PC-9 (cell line): ENCODE measurements around the gene CEP162. TPM values are rescaled to one million over a fixed set of nuclear protein-coding genes. Genes with fewer than 3 reads are reported as not detected.
"Not testable (repeated sequence)": the region's sequence is repeated elsewhere in the genome, so short reads cannot be mapped to it uniquely, and the experiment has no call there.

Experiments
- BruUV-seq: library from RNA; stranded (reverse); fragments of 400-500 nt; replicated peaks from 2 replicates; lab custom pipeline; 2021; lab: Mats Ljungman, UMichigan
- CTCF ChIA-PET: fragments of 300-600 bp; sonication (Branson Sonifier 250); formaldehyde crosslinking; loops from one replicate; lab custom pipeline; 2022; ENCODE audit warnings: antibody characterized with exemption; lab: Charles Lee
- POLR2A ChIA-PET: fragments of 300-600 bp; sonication (Branson Sonifier 250); formaldehyde crosslinking; loops from one replicate; lab custom pipeline; 2022; ENCODE audit warnings: antibody characterized with exemption; ENCODE audit not compliant: unreplicated experiment; lab: Charles Lee
- DNase-seq, 2 experiments: peaks; one replicate each; pipeline versions ENCODE4 v3.0.0 to v3.0.0-alpha.2; 2015 to 2022; ENCODE audit warnings: mixed read lengths in 1 of 2
- H2AFZ ChIP-seq: fragments of 200-600 bp; sonication (generic); 2 replicates; pipeline ENCODE4 v1.8.1; 2017; ENCODE audit warnings: antibody characterized with exemption
- H3F3A ChIP-seq: fragments of 200-600 bp; sonication (generic); 2 replicates; pipeline ENCODE4 v1.8.1; 2017; ENCODE audit warnings: antibody characterized with exemption, mild to moderate bottlenecking, low read depth; ENCODE audit not compliant: insufficient read depth
- H3K27ac ChIP-seq: fragments of 200-600 bp; sonication (generic); 2 replicates; pipeline ENCODE4 v1.6.1; 2016; ENCODE audit warnings: mixed run types
- H3K27me3 ChIP-seq: fragments of 200-600 bp; sonication (generic); 2 replicates; pipeline ENCODE4 v1.6.1; 2016; ENCODE audit warnings: low read depth, mixed run types; ENCODE audit not compliant: insufficient read depth
- H3K36me3 ChIP-seq: fragments of 200-600 bp; sonication (generic); 2 replicates; pipeline ENCODE4 v1.6.1; 2016; ENCODE audit warnings: low read depth, mixed run types
- H3K4me1 ChIP-seq: fragments of 200-600 bp; sonication (generic); replicated peaks from 2 replicates; pipeline ENCODE4 v1.6.1; 2016; ENCODE audit warnings: mixed run types; ENCODE audit not compliant: insufficient read depth
- H3K4me2 ChIP-seq: fragments of 200-600 bp; sonication (generic); 2 replicates; pipeline ENCODE4 v1.6.1; 2017; ENCODE audit warnings: mixed run types
- H3K4me3 ChIP-seq: fragments of 200-600 bp; sonication (generic); 2 replicates; pipeline ENCODE4 v1.6.1; 2016; ENCODE audit warnings: mixed run types
- H3K79me2 ChIP-seq: fragments of 200-600 bp; sonication (generic); 2 replicates; pipeline ENCODE4 v1.6.1; 2017; ENCODE audit warnings: low read depth, mixed run types
- H3K9me2 ChIP-seq: fragments of 200-600 bp; sonication (generic); 2 replicates; pipeline ENCODE4 v1.8.1; 2017; ENCODE audit warnings: mild to moderate bottlenecking; ENCODE audit not compliant: insufficient read depth
- H3K9me3 ChIP-seq: fragments of 200-600 bp; sonication (generic); 2 replicates; pipeline ENCODE4 v1.8.1; 2016; ENCODE audit warnings: low read depth; ENCODE audit not compliant: insufficient read depth
- H4K20me1 ChIP-seq: fragments of 200-600 bp; sonication (generic); 2 replicates; pipeline ENCODE4 v1.8.1; 2017; ENCODE audit not compliant: insufficient read depth
- EZH2 ChIP-seq: fragments of 200-600 bp; sonication (generic); IDR thresholded peaks from 2 replicates; pipeline ENCODE4 v1.8.0; 2017; ENCODE audit warnings: antibody characterized with exemption, low read depth
- intact Hi-C: fragments of 100-400 bp; cut with micrococcal nuclease; formaldehyde crosslinking; loops from one replicate; pipeline ENCODE4 v1.10.0; 2022; ENCODE audit not compliant: unreplicated experiment
- total RNA-seq: library from RNA; stranded (reverse); gene quantifications from 2 replicates; pipeline ENCODE4 v1.2.3, GENCODE V29; 2021
- TF ChIP-seq, protein P1 (sequence below): fragments of 200-600 bp; sonication (generic); conservative IDR thresholded peaks from 2 replicates; pipeline ENCODE4 v1.6.1; 2017; ENCODE audit warnings: mixed run types, antibody characterized with exemption, mild to moderate bottlenecking, moderate library complexity

CEP162 gene
- total RNA-seq, 1 experiment from 2014 or later = 5.8 TPM

DNA sequence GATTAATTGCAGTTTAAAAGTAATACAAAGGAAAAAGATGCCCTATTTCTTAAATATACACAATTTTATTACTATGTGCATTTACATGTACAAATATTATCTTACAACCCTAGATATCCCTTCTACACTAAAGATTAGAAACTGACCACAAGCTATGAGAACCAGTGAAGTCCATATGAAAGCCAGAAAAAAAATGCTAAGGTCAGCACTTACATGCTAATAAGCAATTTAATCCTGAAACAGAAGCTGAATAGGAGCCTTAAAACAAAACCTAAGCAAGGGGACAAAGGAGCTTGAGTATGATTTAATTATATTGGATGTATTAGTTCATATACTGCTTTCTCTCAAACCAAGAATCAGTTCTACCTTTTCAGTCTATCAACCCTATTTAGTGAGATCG, 14.2 kb downstream of the CEP162 start:
- Histone ChIP-seq H3K27me3 (no peaks in the 10 kb centered on the region), H2AFZ (no peak overlapping the region), H3K9me3 (no peaks in the 10 kb centered on the region), H3K9me2 (no peaks in the 10 kb centered on the region), H3K36me3 (no peaks in the 10 kb centered on the region), H3F3A (no peaks in the 10 kb centered on the region), H3K79me2 (no peaks in the 10 kb centered on the region), H3K4me1 (no peaks in the 10 kb centered on the region), H3K4me3 (no peak overlapping the region), H3K27ac (no peak overlapping the region), H3K4me2 (no peak overlapping the region), H4K20me1 (no peaks in the 10 kb centered on the region)
- BruUV-seq = no TSS peak
- intact Hi-C loops = no loop called here
- TF ChIP-seq, protein P1, sequence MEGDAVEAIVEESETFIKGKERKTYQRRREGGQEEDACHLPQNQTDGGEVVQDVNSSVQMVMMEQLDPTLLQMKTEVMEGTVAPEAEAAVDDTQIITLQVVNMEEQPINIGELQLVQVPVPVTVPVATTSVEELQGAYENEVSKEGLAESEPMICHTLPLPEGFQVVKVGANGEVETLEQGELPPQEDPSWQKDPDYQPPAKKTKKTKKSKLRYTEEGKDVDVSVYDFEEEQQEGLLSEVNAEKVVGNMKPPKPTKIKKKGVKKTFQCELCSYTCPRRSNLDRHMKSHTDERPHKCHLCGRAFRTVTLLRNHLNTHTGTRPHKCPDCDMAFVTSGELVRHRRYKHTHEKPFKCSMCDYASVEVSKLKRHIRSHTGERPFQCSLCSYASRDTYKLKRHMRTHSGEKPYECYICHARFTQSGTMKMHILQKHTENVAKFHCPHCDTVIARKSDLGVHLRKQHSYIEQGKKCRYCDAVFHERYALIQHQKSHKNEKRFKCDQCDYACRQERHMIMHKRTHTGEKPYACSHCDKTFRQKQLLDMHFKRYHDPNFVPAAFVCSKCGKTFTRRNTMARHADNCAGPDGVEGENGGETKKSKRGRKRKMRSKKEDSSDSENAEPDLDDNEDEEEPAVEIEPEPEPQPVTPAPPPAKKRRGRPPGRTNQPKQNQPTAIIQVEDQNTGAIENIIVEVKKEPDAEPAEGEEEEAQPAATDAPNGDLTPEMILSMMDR = no peak
- no peak for TF ChIP-seq EZH2
- POLR2A ChIA-PET = no interaction called here
- CTCF ChIA-PET = no interaction called here
- no peak for DNase-seq

DNA sequence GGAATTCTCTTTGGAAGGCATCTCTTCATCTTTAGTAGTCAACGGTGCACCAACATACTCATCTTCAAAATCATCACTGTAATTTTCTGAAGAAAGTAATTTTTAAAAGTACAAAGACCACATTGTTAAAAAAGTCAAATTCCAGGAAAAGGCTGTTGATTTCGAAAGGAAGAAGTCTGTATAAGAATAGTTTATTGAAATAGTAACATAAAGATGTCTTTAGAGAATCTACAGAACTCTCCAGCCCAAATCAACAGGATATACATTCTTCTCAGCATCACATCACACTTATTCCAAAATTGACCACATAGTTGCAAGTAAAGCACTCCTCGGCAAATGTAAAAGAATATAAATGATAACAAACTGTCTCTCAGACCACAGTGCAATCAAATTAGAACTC, 23.4 kb downstream of the CEP162 start:
- no peaks in the 10 kb centered on the region for H3K27me3 ChIP-seq
- ChIA-PET CTCF (no interaction called here), POLR2A (no interaction called here)
- intact Hi-C loops = no loop called here
- no peaks in the 10 kb centered on the region for H3K4me1 ChIP-seq
- no peak for DNase-seq
- no peaks in the 10 kb centered on the region for H3K79me2 ChIP-seq
- no peaks in the 10 kb centered on the region for H4K20me1 ChIP-seq
- H2AFZ ChIP-seq = no peak overlapping the region
- H3K36me3 ChIP-seq = no peaks in the 10 kb centered on the region
- H3F3A ChIP-seq = no peaks in the 10 kb centered on the region
- no peaks in the 10 kb centered on the region for H3K9me3 ChIP-seq
- no peak overlapping the region for H3K27ac ChIP-seq
- BruUV-seq = no TSS peak
- no peak overlapping the region for H3K4me3 ChIP-seq
- no peaks in the 10 kb centered on the region for H3K9me2 ChIP-seq
- no peak overlapping the region for H3K4me2 ChIP-seq
- no peak for TF ChIP-seq EZH2
- TF ChIP-seq, protein P1 = no peak

DNA sequence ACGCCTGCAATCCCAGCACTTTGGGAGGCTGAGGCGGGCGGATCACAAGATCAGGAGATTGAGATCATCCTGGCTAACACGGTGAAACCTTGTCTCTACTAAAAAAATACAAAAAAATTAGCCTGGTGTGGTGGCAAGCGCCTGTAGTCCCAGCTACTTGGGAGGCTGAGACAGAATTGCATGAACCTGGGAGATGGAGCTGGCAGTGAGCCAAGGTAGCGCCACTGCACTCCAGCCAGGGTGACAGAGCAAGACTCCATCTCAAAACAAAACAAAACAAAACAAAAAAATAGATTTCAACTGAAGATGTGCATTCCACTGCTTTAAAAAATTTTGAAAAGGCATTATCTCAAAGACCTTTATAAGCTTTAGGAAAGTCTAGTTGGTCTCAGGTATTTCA, 27.5 kb downstream of the CEP162 start:
- intact Hi-C loops, POLR2A ChIA-PET, CTCF ChIA-PET, H3K9me3 ChIP-seq, H4K20me1 ChIP-seq, H3K27me3 ChIP-seq, H3K9me2 ChIP-seq, DNase-seq, BruUV-seq, H3K79me2 ChIP-seq, H3K27ac ChIP-seq, H3K4me1 ChIP-seq, H3K36me3 ChIP-seq, H3K4me2 ChIP-seq, H3K4me3 ChIP-seq, H3F3A ChIP-seq, H2AFZ ChIP-seq: not testable (repeated sequence)

DNA sequence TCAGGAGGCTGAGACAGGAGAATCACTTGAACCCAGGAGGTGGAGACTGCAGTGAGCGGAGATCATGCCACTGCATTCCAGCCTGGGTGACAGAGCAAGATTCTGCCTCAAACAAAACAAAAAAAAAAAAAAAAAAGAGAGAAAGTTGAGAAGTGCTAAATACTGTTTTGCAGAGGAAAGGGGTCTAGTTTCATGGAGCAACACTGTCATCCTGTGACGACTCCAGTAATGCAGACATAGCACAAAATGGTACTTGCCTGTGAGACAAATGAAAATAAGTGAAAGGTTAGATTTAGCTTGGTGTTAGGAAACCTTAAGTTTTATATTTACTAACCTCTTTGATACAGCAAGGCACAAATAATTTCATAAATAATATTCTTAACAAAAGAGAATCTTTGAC, 29.7 kb downstream of the CEP162 start:
- ChIA-PET CTCF (no interaction called here), POLR2A (no interaction called here)
- peaks cover 17% of the 10 kb centered on the region for H3K4me1 ChIP-seq
- no peaks in the 10 kb centered on the region for H3K9me2 ChIP-seq
- no peaks in the 10 kb centered on the region for H4K20me1 ChIP-seq
- no peak overlapping the region for H2AFZ ChIP-seq
- H3K27ac ChIP-seq = no peak overlapping the region
- BruUV-seq = no TSS peak
- no peak overlapping the region for H3K4me3 ChIP-seq
- intact Hi-C loops = no loop called here
- no peaks in the 10 kb centered on the region for H3K27me3 ChIP-seq
- no peak overlapping the region for H3K4me2 ChIP-seq
- no peaks in the 10 kb centered on the region for H3K79me2 ChIP-seq
- no peaks in the 10 kb centered on the region for H3K36me3 ChIP-seq
- H3K9me3 ChIP-seq = no peaks in the 10 kb centered on the region
- TF ChIP-seq, protein P1 = no peak
- no peak for TF ChIP-seq EZH2
- H3F3A ChIP-seq = peaks cover 15% of the 10 kb centered on the region; the same call in 1 of the 2 replicates
- DNase-seq = no peak
